GM12892 (cell line): Measurements from ENCODE around the gene U2SURP.

Experiments used
- POLR2A ChIP-seq: IDR thresholded peaks from 2 replicates; pipeline ENCODE4 v1.6.1; 2011; ENCODE audit warnings: low read depth, low read length, control low read depth
- POLR2AphosphoS5 ChIP-seq: IDR thresholded peaks from 2 replicates; pipeline ENCODE4 v1.6.1; 2011; ENCODE audit warnings: low read depth, low read length, control low read depth

GRCh38 chr3:143014921-143015320 lies 13.6 kb downstream of the U2SURP start:
- TF ChIP-seq POLR2AphosphoS5 (no peak), POLR2A (no peak)
